ENCODE results near the gene DBF4B. TPM values are rescaled to one million over a fixed set of nuclear protein-coding genes. Genes with fewer than 3 reads are reported as not detected.

DBF4B gene
- total RNA-seq, 1 experiment from 2014 or later, result 32.9 TPM

- TF ChIP-seq PRRX2 (CRISPR knock-in tag; IDR thresholded peaks at IDR 0.05) (no peak), SOX15 (CRISPR knock-in tag; IDR thresholded peaks at IDR 0.05) (no peak), PRDM15 (CRISPR knock-in tag; IDR thresholded peaks at IDR 0.05) (no peak)
Measured at GRCh38 chr17:44747566-44747965, 39.1 kb downstream of the DBF4B start (continued).

- POLR2A ChIA-PET, result no interaction called here
- H3K27me3 Mint-ChIP-seq (ENCODE audit: low read depth), result peaks cover 4% of the 10 kb centered on the region
- H3K36me3 Mint-ChIP-seq, result peaks cover 23% of the 10 kb centered on the region
- H3K27ac Mint-ChIP-seq, result no peak overlapping the region
- no peak for DNase-seq (ENCODE audit: low spot score)
- TF ChIP-seq ZNF263 (CRISPR knock-in tag; IDR thresholded peaks at IDR 0.05; ENCODE audit: low read depth) (no peak), ZNF232 (CRISPR knock-in tag; IDR thresholded peaks at IDR 0.05) (no peak), ATF6 (CRISPR knock-in tag; IDR thresholded peaks at IDR 0.05) (no peak), SP1 (CRISPR knock-in tag; conservative IDR thresholded peaks at IDR 0.05) (no peak), NFE2L1 (CRISPR knock-in tag; IDR thresholded peaks at IDR 0.05) (no peak), CREM (CRISPR knock-in tag; IDR thresholded peaks at IDR 0.05) (no peak), ESRRA (CRISPR knock-in tag; IDR thresholded peaks at IDR 0.05; ENCODE audit: borderline replicate concordance) (no peak), CBFB (CRISPR knock-in tag; IDR thresholded peaks at IDR 0.05; ENCODE audit: low read depth) (no peak), NFATC4 (CRISPR knock-in tag; IDR thresholded peaks at IDR 0.05) (no peak), ATF3 (CRISPR knock-in tag; conservative IDR thresholded peaks at IDR 0.05) (no peak), ATF1 (CRISPR knock-in tag; IDR thresholded peaks at IDR 0.05) (no peak)
- ATAC-seq, result no peak; the same call in 1 of the 2 replicates
- H3K4me3 Mint-ChIP-seq, result no peak overlapping the region
- CTCF ChIA-PET, result interaction anchor here (0.9 to 2.7 kb wide), 3 partner anchors 11 to 129 kb away, joined by 4 to 8 read pairs (median 4); no protein-coding TSS in a partner anchor
- H3K9me3 Mint-ChIP-seq, result peaks cover 3% of the 10 kb centered on the region; the same call in 1 of the 2 replicates
- H3K4me1 Mint-ChIP-seq, result no peaks in the 10 kb centered on the region; the same call in 1 of the 2 replicates
Measured at GRCh38 chr17:44749076-44749979, 40.9 kb downstream of the DBF4B start.

- CTCF ChIA-PET, result interaction anchor here (0.9 to 2.7 kb wide), 2 partner anchors 12 to 25 kb away, joined by 4 to 8 read pairs; no protein-coding TSS in a partner anchor
- Mint-ChIP-seq H3K9me3 (peaks cover 3% of the 10 kb centered on the region; the same call in 1 of the 2 replicates), H3K36me3 (peaks cover 23% of the 10 kb centered on the region)
Measured at GRCh38 chr17:44749980-44750318, 41.5 kb downstream of the DBF4B start.

More at GRCh38 chr17:44749980-44750318, 41.5 kb downstream of the DBF4B start:
- TF ChIP-seq ZNF423 (CRISPR knock-in tag; IDR thresholded peaks at IDR 0.05) (no peak), MLX (CRISPR knock-in tag; IDR thresholded peaks at IDR 0.05) (no peak), TCF7 (CRISPR knock-in tag; IDR thresholded peaks at IDR 0.05; ENCODE audit: low read depth) (no peak), MXD4 (CRISPR knock-in tag; IDR thresholded peaks at IDR 0.05; ENCODE audit: borderline replicate concordance) (no peak), EMX1 (CRISPR knock-in tag; IDR thresholded peaks at IDR 0.05) (no peak), NR3C1 (CRISPR knock-in tag; conservative IDR thresholded peaks at IDR 0.05; ENCODE audit: low read depth) (no peak), CBFB (CRISPR knock-in tag; IDR thresholded peaks at IDR 0.05; ENCODE audit: low read depth) (no peak), ATF3 (CRISPR knock-in tag; conservative IDR thresholded peaks at IDR 0.05) (no peak), ZNF512 (CRISPR knock-in tag; IDR thresholded peaks at IDR 0.05; ENCODE audit: borderline replicate concordance) (no peak), ZNF232 (CRISPR knock-in tag; IDR thresholded peaks at IDR 0.05) (no peak), TP53 (CRISPR knock-in tag; IDR thresholded peaks at IDR 0.05) (no peak), ZNF121 (CRISPR knock-in tag; IDR thresholded peaks at IDR 0.05) (no peak)
- Mint-ChIP-seq H3K27me3 (ENCODE audit: low read depth) (peaks cover 7% of the 10 kb centered on the region), H3K4me3 (no peak overlapping the region), H3K4me1 (no peaks in the 10 kb centered on the region; the same call in 1 of the 2 replicates), H3K27ac (no peak overlapping the region)
- POLR2A ChIA-PET, result no interaction called here
- DNase-seq (ENCODE audit: low spot score), result no peak
- no peak for ATAC-seq
